GM12891 (cell line): ENCODE data around the gene PTPN14.

Experiments
- POLR2A ChIP-seq: IDR thresholded peaks from 2 replicates; pipeline ENCODE4 v1.6.1; 2011; ENCODE audit warnings: low read depth, low read length, control low read depth
- POLR2AphosphoS5 ChIP-seq: IDR thresholded peaks from 2 replicates; pipeline ENCODE4 v1.6.1; 2011; ENCODE audit warnings: low read depth, low read length, control low read depth
- SPI1 ChIP-seq: IDR thresholded peaks from 2 replicates; pipeline ENCODE4 v1.6.1; 2011; ENCODE audit warnings: low read depth, low read length, control low read depth
- TAF1 ChIP-seq: IDR thresholded peaks from 2 replicates; pipeline ENCODE4 v1.6.1; 2011; ENCODE audit warnings: low read depth, low read length, control low read depth

GRCh38 chr1:214476986-214477870, 74.2 kb downstream of the PTPN14 start:
- TF ChIP-seq POLR2A (no peak), POLR2AphosphoS5 (no peak), SPI1 (no peak), TAF1 (no peak)
